HG02970 (cell line): Measurements from ENCODE around the gene FOXC2.

Experiments
- ATAC-seq: cut with Tn5 transposase; IDR thresholded peaks from one replicate; pipeline ENCODE4 v1.9.1; 2021; ENCODE audit warnings: mild to moderate bottlenecking, moderate library complexity, moderate number of reproducible peaks; ENCODE audit not compliant: unreplicated experiment, low FRiP score

FOXC2 gene

DNA sequence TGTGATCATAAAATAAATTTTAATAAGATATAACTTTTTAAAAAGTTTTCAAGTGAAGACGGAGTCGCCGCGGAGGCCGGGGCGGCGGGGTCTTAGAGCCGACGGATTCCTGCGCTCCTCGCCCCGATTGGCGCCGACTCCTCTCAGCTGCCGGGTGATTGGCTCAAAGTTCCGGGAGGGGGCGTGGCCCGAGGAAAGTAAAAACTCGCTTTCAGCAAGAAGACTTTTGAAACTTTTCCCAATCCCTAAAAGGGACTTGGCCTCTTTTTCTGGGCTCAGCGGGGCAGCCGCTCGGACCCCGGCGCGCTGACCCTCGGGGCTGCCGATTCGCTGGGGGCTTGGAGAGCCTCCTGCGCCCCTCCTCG is at the start of gene FOXC2:
Gene FOXC2 (plus strand): TSS at position 229 of the 365 bp plus-strand sequence. CDS start 507 bp downstream, outside the sequence.
- ATAC-seq: no peak

DNA sequence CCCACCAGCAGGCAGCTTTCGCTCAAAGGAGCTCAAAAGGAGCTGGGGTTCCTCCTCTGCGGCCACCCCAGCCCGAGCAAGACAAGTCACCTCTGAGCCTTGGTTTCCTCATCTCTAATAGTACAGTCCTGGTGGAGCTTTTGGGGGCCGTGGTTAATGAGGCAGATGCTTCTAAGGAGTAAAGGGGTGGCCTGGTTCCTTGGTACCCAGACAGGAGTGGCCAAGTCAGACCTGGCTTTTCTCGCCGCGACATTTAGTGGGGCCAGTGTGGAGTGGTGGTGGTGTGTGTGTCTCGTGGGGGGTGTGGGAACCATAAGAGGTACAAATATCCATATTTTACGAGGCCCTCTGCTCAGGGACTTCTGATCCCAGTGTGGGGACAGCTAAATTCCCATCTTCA is 49.6 kb upstream of the FOXC2 start:
- ATAC-seq: no peak

DNA sequence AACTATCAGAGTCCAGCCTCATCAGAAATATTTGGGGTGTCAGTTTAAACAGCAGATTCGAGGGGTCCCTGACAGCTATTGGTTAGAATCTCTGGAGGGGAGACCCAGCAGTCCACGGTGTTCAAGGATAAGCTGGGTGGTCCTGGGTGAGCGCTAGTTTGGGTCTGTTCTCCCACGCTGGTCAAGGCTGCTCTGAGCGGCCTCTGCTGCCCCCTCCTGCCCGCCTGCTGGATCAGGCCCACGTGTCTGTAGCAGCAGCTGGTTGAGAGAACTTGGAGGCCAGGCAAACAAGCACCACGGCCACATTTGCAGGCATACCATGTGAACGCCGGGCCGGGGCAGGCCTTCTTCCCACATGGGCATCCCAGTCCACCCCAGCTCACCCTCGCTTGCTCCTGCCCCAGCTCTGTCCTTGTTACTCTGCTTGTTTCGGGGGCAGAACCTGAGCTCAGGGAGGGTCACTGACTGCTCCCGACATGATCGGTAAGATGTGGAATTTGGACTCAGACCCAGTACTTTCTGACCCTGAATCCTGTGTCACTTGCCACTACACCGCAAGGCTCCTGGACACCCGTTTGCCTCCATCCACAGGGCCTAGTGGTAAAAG is 48.9 kb upstream of the FOXC2 start:
- no peak for ATAC-seq

DNA sequence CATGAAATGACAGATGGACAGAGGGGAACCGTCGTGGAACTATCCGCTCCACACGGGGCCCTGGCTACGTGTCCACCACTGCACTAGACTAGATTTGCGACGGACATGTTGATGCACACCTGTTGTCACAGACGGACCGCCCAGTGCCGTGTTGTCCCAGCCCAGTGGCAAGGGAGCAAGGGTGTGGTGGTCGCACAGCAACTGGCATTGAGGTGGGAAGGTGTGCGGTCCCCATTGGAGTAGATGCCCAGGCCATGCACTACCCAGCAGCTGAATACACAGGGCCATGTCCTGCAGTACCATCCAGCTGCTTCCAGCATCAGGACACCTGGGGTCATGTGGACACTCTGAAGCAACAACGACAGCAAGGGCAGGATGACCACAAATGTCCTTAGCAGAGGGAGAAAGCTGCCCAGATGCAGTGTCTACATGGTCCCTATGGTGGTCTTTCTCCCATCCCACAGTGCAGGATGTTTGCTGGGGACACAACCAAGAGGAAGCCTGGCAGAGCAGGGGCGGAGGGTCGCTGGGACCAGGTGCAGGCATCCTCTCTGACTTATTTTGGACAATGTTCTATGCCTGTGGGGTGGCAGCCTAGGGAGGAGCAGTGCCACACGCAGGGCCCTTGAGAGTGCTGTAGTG is 47.5 kb upstream of the FOXC2 start:
- ATAC-seq: no peak

DNA sequence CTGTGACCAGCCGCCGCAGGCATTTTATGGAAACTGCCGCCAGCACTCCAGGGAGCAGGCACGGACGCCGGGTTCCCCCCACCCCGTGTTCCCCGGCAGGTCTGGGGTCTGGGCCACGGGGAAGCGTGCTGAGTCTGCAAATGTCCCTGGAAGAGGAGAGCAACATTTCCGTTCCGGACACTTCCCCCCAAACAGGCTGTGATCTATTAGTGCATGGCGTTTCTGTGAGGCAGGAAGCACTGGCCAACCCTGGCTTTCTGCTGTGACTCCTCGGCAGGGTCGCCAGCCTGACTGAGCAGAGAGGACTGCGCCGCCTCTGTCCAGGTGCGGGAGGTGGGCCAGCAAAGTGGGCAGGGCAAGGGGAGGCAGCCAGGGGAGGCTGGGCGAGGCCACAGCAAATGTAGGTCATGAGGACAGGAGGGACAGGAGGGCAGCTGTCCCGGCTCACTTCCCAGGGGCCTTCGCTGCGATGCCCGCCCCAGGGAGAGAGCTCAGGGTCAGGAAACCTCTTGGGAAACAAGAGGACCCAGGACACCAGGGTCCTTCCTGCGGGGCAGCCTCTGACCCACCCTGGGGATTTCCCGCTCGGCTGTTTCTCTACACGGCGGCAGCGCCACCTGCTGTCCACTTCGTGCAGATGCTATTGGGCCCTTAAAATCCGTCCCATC is 46.8 kb upstream of the FOXC2 start:
- ATAC-seq: no peak

DNA sequence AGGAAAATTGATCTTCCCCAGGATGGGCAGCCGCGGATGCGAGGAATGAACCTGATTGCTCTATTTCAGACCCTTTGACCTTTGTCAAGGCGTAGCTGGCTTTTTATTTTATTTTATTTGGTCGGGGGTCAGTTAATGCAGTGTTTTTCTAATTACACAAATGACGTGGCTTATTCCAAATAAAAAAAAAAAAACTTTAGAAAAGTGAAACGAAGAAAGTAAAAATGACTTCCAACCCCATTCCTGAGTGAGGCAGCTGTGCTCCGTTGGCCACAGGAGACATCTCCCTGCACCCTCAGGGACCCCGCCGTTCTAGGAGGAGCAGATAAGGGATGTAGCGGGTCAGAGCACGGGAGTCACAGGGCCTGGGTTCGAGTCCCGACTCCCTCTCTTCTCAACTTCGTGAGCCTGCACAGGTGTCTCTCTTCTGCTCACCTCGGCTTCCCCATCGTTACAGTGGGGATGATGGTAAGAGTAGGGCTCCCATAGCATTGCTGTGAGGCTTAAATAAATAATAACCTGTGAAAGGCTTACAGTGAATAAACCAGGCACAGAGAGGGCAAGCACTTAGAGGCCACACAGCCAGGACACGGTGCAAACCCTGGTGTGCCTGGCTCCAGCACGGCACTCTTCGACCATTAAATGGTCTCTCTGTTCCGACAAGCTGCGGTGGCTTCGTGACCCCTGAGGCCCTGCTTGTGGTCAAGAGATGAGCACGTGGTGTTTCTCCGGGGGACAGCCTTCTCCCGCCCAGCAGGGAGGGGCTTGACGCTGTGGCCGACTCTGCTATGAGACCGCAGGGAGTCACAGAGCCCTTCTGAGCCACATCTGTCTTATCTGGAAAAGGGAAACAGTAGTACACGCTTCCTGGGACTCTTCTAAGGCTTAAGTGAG is 46.1 kb upstream of the FOXC2 start:
- ATAC-seq: no peak

DNA sequence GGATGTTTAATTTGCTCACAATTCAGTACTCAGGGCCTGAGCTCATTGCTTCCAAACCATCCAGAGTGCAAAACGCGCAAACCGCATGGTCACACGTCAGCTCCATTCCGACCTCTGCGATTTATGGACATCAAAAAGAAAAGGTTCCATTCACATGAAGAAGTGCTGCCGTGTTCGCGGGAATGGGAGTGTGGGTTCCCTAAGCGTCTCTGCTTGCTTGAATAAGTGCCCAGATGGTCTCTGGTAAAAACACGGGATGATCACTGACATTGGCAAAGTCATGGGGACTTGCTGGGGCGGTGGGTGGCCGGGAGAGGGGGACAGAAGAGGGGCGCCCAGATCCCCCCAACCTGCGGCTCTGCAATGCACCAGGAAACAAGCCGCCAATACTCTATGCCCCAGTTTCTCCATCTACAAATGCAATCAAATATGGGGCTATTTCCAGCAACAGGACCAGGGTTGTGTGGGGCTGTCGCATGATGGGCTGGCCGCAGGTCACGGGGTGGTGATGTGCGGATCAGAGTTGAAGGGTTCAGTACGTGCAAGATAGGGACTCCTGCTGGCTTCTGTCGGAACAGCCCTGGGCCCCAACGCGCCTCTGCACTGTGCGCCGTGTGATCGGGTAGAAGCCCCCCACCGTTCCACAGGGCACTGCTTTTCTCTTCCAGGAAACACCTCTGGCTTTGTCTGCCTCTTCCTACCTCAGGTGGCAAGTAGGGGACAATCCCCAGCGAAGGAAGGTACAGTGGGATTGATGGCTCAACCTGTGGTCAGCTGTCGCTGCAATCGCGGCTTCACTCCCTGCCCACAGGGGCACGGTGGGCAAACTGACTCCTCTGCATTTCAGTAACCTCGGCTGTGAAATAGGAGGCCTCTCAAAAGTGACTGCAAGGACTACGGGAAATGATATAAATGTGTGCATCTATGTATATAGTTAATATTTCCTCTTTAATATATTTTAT is 45.1 kb upstream of the FOXC2 start:
- no peak for ATAC-seq

DNA sequence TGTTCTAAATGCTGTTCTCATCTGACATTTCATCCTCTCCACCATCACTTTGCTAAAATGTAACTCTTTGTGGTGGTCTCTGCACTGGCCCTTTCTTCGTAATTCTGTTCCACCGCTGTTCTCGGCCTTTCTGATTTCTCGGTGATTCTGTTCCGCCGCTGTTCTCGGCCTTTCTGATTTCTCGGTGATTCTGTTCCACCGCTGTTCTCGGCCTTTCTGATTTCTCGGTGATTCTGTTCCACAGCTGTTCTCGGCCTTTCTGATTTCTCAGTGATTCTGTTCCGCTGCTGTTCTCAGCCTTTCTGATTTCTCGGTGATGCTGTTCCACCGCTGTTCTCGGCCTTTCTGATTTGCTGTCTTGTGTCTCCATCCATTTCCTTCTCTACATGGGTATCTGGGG is 44.0 kb upstream of the FOXC2 start:
- no peak for ATAC-seq

DNA sequence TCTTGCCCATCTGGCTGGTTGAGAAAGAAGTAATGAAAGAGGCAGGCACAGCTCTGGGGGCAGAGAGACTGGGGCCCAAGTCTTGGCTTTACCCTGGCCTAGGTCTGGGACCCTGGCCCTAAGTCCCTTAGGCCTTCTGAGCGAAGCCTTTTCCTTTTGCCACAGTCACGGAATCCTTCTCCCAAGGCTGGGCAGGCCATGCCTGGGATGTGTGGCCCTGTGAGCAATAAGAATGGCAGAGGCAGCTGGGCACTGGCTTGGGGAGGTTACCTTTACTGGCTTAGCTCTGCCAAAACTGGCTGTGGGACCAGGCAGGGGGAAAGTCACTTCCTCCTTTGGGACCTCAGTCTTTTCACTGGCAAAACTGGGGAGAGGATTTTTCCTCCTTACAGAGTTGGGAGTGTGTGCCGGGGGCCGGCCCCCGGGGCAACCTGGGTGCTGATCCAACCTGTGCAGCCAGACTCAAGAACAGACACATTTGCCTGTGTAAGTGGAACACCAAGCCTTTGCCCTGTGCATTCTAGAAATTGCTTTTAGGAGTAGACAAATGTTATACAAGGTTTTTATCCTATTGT is 43.4 kb upstream of the FOXC2 start:
- no peak for ATAC-seq

DNA sequence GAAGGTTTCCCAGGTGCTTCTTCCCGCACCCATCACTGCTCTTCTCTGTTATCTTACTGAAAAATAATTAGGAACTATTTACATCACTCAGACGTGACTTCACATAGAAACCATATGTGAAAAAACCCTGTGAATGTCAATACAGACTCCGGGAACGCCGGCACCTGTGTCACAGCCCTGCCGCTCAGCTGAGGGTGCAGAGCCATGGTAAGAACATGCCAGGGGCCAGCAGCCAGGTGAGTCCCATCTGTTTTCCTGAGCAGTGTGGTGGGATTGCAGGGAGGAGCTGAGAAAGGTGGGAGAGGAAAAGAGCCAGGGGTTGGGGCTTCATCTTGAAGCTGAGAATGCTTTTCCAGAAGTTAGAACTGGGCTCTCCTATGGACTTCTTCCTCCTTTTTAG is 42.6 kb upstream of the FOXC2 start:
- ATAC-seq: no peak

DNA sequence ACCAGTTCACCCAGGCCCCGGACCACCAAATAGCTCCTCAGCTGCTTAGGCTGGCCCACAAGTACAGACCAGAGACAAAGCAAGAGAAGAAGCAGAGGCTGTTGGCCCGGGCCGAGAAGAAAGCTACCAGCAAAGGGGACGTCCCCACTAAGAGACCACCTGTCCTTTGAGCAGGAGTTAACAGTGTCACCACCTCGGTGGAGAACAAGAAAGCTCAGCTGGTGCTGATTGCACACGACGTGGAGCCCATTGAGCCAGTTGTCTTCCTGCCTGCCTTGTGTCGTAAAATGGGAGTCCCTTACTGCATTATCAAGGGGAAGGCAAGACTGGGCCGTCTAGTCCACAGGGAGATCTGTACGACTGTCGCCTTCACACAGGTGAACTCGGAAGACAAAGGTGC is 40.9 kb upstream of the FOXC2 start:
- no peak for ATAC-seq

DNA sequence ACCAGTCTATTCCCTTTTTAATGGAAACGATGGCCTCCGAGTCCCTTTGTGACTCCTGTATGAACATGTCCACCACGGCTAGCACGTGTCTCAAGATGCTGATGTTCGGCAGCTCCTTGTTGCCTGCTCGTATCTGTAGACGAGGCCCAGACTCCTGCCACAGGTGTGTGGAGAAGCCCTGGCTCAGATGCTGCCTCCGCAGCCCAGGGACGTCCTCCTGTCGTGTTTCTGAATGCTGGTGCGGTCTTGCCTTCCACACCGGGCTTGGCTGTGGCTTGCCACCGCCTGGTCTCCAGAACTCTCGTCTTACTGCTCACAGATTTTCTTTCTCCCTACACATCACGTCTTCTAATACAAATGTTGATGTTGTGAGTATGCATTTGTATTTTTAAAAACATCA is 39.3 kb upstream of the FOXC2 start:
- ATAC-seq: no peak

DNA sequence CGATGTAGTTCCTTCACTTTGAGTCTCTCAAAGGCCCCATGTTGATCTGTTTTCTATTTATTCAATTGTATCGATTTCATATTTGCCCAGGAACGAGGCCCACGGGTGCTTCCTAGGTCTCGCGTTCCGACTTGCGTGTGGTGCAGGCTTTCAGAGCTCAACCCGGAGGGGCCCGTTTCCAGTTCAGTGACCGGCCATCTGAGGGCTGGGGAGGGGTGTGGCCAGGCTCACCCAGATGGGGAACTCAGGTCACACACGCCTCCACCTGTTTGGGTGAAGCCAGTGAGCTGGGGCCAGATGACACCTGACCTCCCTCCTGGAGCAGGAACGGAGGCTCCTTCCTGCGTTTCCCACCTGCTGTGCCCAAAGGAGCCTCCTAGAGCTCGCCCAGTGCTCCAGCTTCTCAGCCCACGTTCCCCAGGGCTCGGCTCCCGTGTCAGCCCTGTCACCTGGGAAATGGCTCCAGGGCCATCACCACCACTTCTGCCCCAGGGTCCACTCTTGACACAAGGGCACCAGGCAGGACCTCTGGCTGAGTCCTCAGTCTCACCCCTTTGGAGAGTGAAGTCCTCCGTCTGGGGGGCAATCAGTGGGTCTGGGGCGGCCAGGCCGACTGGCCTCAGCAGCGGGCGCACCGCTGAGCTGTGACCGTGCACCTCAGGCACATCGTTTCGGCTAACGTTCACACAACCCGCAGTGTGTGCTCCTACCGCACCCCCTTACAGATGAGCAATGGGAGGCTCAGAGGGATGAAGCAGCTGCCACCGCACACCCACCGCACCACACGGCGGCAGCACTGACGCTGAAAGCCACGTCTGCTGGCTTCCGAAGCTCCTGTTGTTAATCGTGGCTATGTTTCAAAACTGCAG is 38.3 kb upstream of the FOXC2 start:
- no peak for ATAC-seq

DNA sequence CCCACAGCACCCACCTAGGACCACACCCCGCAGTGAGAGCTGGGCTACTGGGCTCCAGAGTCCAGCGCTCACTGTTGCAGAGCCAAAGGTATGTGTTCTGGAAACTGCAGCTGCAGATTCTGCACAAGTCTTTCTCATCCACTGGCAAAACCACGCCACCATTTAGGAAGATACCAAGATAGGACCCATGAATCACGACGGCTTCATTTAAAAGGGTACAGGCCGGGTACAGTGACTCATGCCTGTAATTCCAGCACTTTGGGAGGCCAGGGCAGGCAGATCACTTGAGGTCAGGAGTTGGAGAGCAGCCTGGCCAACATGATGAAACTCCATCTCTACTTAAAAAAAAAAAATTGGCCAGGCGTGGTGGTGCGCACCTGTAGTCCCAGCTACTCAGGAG is 37.5 kb upstream of the FOXC2 start:
- no peak for ATAC-seq

DNA sequence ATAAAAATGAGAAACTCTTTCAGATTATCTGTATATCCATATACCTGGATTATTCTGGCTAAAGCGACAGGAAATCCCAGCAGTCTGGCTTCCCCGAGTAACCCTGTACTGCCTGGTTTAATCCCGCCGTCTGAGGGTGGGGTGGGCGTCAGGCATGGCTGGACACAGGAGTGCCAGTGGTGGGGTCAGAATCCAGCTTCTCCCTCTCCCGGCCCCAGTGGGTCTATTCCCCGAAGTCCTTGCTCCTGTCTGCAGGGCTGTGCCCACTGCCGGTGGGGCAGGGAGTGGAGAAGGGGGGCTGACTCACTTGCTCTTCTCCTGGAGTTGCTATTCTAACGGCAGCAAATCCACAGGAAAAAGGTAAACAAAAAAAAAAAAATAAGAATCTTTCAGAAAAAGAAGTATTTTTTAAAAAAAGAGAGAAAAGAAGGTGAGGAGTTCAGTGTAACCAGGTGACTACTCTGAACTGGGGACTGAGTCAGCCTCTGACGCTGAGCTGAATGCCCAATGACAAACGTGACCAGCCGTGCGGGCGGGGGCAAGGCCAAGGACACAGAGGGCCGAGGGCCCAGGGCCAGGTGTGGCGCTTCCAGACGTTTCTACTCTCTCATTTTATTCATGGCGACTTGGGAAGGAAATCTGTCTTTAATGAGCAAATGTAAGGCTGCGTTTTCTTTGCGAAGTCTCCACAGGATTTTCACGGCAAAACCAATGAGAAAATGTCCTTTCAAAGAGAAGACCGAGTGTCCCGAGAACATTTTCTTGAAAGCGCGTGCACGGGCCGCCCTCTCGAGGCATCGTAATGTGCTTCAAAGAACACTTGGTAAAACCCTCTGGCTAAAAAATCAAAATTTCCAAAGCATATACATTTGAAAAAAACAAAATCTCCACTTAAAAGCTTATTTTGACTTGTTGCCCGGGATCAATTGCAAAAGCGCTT is 36.1 kb upstream of the FOXC2 start:
- ATAC-seq: no peak

DNA sequence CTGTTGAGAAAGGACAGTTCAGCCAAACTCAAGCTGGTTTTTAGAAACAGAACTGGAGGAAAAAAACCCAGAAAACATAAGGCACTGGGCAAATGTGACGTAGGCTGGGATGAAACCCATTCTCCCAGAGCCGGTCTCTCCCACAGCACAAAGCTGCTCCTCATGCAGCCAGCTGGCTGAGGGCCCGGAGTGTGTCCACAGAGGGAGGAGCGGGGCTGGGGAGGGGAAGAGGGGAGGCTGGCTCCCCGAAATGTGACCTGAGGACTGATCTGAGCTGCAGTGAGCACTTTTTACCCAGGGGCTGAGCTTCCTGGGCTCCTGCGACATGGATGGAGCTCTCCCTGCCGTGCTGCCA is 35.5 kb upstream of the FOXC2 start:
- no peak for ATAC-seq

DNA sequence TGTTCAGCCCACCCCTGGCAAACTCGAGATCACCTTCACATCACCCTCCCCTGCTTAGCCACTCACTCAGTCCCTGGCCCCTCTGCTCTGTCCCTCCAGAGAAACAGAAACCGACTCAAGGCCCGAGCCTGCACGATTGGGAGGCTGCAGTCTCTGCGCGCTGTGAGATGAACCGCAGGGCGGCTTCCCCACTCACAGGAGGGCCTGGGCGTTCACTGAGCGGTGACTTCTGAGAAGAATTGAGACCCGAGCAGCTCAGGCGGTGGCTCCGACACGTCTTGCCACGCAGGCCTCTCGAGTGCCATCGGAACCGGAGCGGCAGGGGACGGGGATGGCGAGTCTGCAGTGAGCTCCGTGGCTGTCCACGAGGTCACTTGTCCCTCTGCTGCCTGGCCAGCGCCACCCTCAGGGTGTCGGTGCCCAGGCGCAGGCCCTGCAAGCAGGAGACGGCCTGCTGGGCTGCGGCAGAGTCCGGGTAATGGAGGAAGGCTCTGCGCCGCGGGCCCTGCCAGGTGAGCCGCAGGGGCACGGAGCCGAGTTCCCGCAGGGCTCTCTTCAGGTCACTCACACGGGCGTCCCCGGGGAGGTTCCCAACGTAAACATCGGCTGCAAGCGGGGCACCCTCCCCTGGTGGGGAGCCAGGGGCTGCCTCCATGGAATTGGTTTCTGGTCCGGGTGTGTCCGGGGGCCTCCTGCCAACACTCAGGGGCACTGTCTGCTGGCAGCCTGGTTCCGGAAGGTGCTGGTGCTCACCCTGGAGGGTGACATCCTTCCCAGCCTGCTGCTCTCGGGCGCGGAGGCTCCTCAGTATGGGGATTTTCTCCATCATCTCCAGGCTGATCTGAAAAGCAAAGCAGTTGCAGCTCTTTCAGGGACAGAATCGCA is 34.7 kb upstream of the FOXC2 start:
- ATAC-seq: no peak
